ENCODE measurements around the gene RHBDL3.

The RHBDL3 gene

GRCh38 chr17:32331243-32332040 lies 65.8 kb downstream of the RHBDL3 start:
- Histone ChIP-seq H3K27ac (peak overlapping the region; percentile 91), H3K9ac (ENCODE audit: insufficient read length) (no peak overlapping the region), H3K9me3 (ENCODE audit: low read depth, low read length) (no peaks in the 10 kb centered on the region), H3K36me3 (ENCODE audit: insufficient read depth, low read length) (peaks cover 22% of the 10 kb centered on the region), H3K4me3 (peak overlapping the region; percentile 24; the same call in 1 of the 2 replicates)
- peak; percentile 93 for DNase-seq (ENCODE audit: low read depth, low spot score)
- no peak for TF ChIP-seq FOXP2 (optimal IDR thresholded peaks at IDR 0.05; ENCODE audit: control extremely low read depth, extremely low read length, insufficient read depth)
- TF ChIP-seq POLR2AphosphoS5 (IDR thresholded peaks at IDR 0.05; ENCODE audit: borderline replicate concordance, low read depth, low read length), result peak; percentile 56; the same call in 1 of the 2 replicates

GRCh38 chr17:32333187-32333586 lies 67.6 kb downstream of the RHBDL3 start:
- DNase-seq (ENCODE audit: low read depth, low spot score), result no peak
- Histone ChIP-seq H3K9me3 (ENCODE audit: low read depth, low read length) (no peaks in the 10 kb centered on the region), H3K36me3 (ENCODE audit: insufficient read depth, low read length) (peaks cover 36% of the 10 kb centered on the region), H3K27ac (no peak overlapping the region), H3K4me3 (no peak overlapping the region), H3K9ac (ENCODE audit: insufficient read length) (no peak overlapping the region)
- TF ChIP-seq POLR2AphosphoS5 (IDR thresholded peaks at IDR 0.05; ENCODE audit: borderline replicate concordance, low read depth, low read length) (no peak), EZH2 (IDR thresholded peaks at IDR 0.05) (no peak), FOXP2 (optimal IDR thresholded peaks at IDR 0.05; ENCODE audit: control extremely low read depth, extremely low read length, insufficient read depth) (no peak)

- no peak for DNase-seq (ENCODE audit: low read depth, low spot score)
- no peak overlapping the region for H3K9ac ChIP-seq (ENCODE audit: insufficient read length)
- H3K27ac ChIP-seq, result no peak overlapping the region
- H3K36me3 ChIP-seq (ENCODE audit: insufficient read depth, low read length), result peaks cover 40% of the 10 kb centered on the region
- H3K9me3 ChIP-seq (ENCODE audit: low read depth, low read length), result no peaks in the 10 kb centered on the region
- no peak overlapping the region for H3K4me3 ChIP-seq
- TF ChIP-seq FOXP2 (optimal IDR thresholded peaks at IDR 0.05; ENCODE audit: control extremely low read depth, extremely low read length, insufficient read depth) (no peak), EZH2 (IDR thresholded peaks at IDR 0.05) (no peak), POLR2AphosphoS5 (IDR thresholded peaks at IDR 0.05; ENCODE audit: borderline replicate concordance, low read depth, low read length) (no peak)
Observed at GRCh38 chr17:32335046-32335445, 69.4 kb downstream of the RHBDL3 start.

- Histone ChIP-seq H3K4me3 (no peak overlapping the region), H3K27ac (no peak overlapping the region), H3K36me3 (ENCODE audit: insufficient read depth, low read length) (peaks cover 40% of the 10 kb centered on the region), H3K9ac (ENCODE audit: insufficient read length) (no peak overlapping the region), H3K9me3 (ENCODE audit: low read depth, low read length) (no peaks in the 10 kb centered on the region)
- TF ChIP-seq EZH2 (IDR thresholded peaks at IDR 0.05), result no peak
- no peak for TF ChIP-seq POLR2AphosphoS5 (IDR thresholded peaks at IDR 0.05; ENCODE audit: borderline replicate concordance, low read depth, low read length)
- no peak for DNase-seq (ENCODE audit: low read depth, low spot score)
Observed at GRCh38 chr17:32335687-32336086, 70.1 kb downstream of the RHBDL3 start.

GRCh38 chr17:32341141-32341856 lies 75.7 kb downstream of the RHBDL3 start:
- no peaks in the 10 kb centered on the region for H3K9me3 ChIP-seq (ENCODE audit: low read depth, low read length)
- H3K4me3 ChIP-seq, result peak overlapping the region; percentile 79
- H3K27ac ChIP-seq, result no peak overlapping the region
- H3K36me3 ChIP-seq (ENCODE audit: insufficient read depth, low read length), result peaks cover 18% of the 10 kb centered on the region; the same call in 1 of the 2 replicates
- DNase-seq (ENCODE audit: low read depth, low spot score), result no peak
- peak overlapping the region; percentile 72 for H3K9ac ChIP-seq (ENCODE audit: insufficient read length)
- TF ChIP-seq FOXP2 (optimal IDR thresholded peaks at IDR 0.05; ENCODE audit: control extremely low read depth, extremely low read length, insufficient read depth), result no peak
- no peak for TF ChIP-seq EZH2 (IDR thresholded peaks at IDR 0.05)
- TF ChIP-seq POLR2AphosphoS5 (IDR thresholded peaks at IDR 0.05; ENCODE audit: borderline replicate concordance, low read depth, low read length), result no peak

- no peaks in the 10 kb centered on the region for H3K9me3 ChIP-seq (ENCODE audit: low read depth, low read length)
- H3K9ac ChIP-seq (ENCODE audit: insufficient read length), result peak within 1 kb of the TSS; percentile 72
- no peak within 1 kb of the TSS for H3K27ac ChIP-seq
- H3K4me3 ChIP-seq, result peak within 1 kb of the TSS; percentile 79
- TF ChIP-seq POLR2AphosphoS5 (IDR thresholded peaks at IDR 0.05; ENCODE audit: borderline replicate concordance, low read depth, low read length) (peak; percentile 84), FOXP2 (optimal IDR thresholded peaks at IDR 0.05; ENCODE audit: control extremely low read depth, extremely low read length, insufficient read depth) (no peak)
- no peak for DNase-seq (ENCODE audit: low read depth, low spot score)
- H3K36me3 ChIP-seq (ENCODE audit: insufficient read depth, low read length), result peaks cover 13% of the 10 kb centered on the region; the same call in 1 of the 2 replicates
Observed at GRCh38 chr17:32341857-32342602, 76.4 kb downstream of the RHBDL3 start, which contains the start of gene C17orf75. Gene C17orf75, minus strand, starts transcription at chr17:32342173. Its CDS starts 34 bp downstream, at chr17:32342139.

GRCh38 chr17:32342603-32343325 lies 77.1 kb downstream of the RHBDL3 start:
- Histone ChIP-seq H3K4me3 (peak overlapping the region; percentile 79), H3K9ac (ENCODE audit: insufficient read length) (peak overlapping the region; percentile 72), H3K27ac (no peak overlapping the region), H3K9me3 (ENCODE audit: low read depth, low read length) (no peaks in the 10 kb centered on the region), H3K36me3 (ENCODE audit: insufficient read depth, low read length) (peaks cover 8% of the 10 kb centered on the region; the same call in 1 of the 2 replicates)
- DNase-seq (ENCODE audit: low read depth, low spot score), result no peak
- TF ChIP-seq POLR2AphosphoS5 (IDR thresholded peaks at IDR 0.05; ENCODE audit: borderline replicate concordance, low read depth, low read length), result no peak
